ENCODE measurements around the gene DDI1. TPM values are rescaled to one million over a fixed set of nuclear protein-coding genes. Genes with fewer than 3 reads are reported as not detected.

DDI1 gene
- total and polyA plus RNA-seq, 2 experiments from 2014 or later, result 0.13 TPM; not detected in 1

GRCh38 chr11:103988595-103988969 is 47.9 kb upstream of the DDI1 start:
- no peaks in the 10 kb centered on the region; the same call in 1 of the 2 replicates for H3K9me2 ChIP-seq (ENCODE audit: insufficient read depth)
- H3K79me2 ChIP-seq (replicated peaks; ENCODE audit: insufficient read depth), result no peaks in the 10 kb centered on the region
- Mint-ChIP-seq H3K4me3 (no peak overlapping the region), H3K4me1 (peaks cover 13% of the 10 kb centered on the region), H3K27ac (no peak overlapping the region), H3K27me3 (ENCODE audit: insufficient read depth, low read depth, poor library complexity) (peaks cover 3% of the 10 kb centered on the region), H3K36me3 (ENCODE audit: low read depth) (0 out of 3 replicates have a peak, but pooled peaks cover 3% of the 10 kb centered on the region), H3K9me3 (peaks cover 4% of the 10 kb centered on the region; the same call in 2 of the 3 replicates)
- no peaks in the 10 kb centered on the region for H3F3A ChIP-seq (replicated peaks; ENCODE audit: low read depth)
- ATAC-seq (no peak), DNase-seq (ENCODE audit: low spot score) (no peak)
- TF ChIP-seq ZNF462 (CRISPR knock-in tag; IDR thresholded peaks at IDR 0.05) (no peak), ETS1 (IDR thresholded peaks at IDR 0.05) (no peak), STAT1 (IDR thresholded peaks at IDR 0.05; ENCODE audit: unreplicated experiment) (no peak), JUNB (IDR thresholded peaks at IDR 0.05; ENCODE audit: unreplicated experiment) (no peak)
- H3K4me1 ChIP-seq (ENCODE audit: insufficient read depth), result 0 out of 2 replicates have a peak, but pooled peaks cover 3% of the 10 kb centered on the region
- H3K27me3 ChIP-seq (ENCODE audit: insufficient read depth), result no peaks in the 10 kb centered on the region
- H4K20me1 ChIP-seq (replicated peaks; ENCODE audit: insufficient read depth), result no peaks in the 10 kb centered on the region; the same call in 1 of the 2 replicates
- no peak overlapping the region for H3K4me3 ChIP-seq
- no peak overlapping the region for H3K4me2 ChIP-seq
- no peaks in the 10 kb centered on the region for H3K36me3 ChIP-seq (ENCODE audit: insufficient read depth)
- H3K27ac ChIP-seq (ENCODE audit: low read depth), result no peak overlapping the region
- H2AFZ ChIP-seq, result no peak overlapping the region

GRCh38 chr11:103993507-103993906 is 42.9 kb upstream of the DDI1 start:
- Histone ChIP-seq H3K4me1 (ENCODE audit: insufficient read depth) (no peaks in the 10 kb centered on the region), H3F3A (replicated peaks; ENCODE audit: low read depth) (no peaks in the 10 kb centered on the region), H3K27ac (ENCODE audit: low read depth) (no peak overlapping the region), H3K27me3 (ENCODE audit: insufficient read depth) (no peaks in the 10 kb centered on the region), H3K4me2 (no peak overlapping the region), H2AFZ (no peak overlapping the region), H3K36me3 (ENCODE audit: insufficient read depth) (no peaks in the 10 kb centered on the region), H3K4me3 (no peak overlapping the region), H3K9me2 (ENCODE audit: insufficient read depth) (no peaks in the 10 kb centered on the region), H3K79me2 (replicated peaks; ENCODE audit: insufficient read depth) (no peaks in the 10 kb centered on the region), H4K20me1 (replicated peaks; ENCODE audit: insufficient read depth) (no peaks in the 10 kb centered on the region; the same call in 1 of the 2 replicates)
- no peaks in the 10 kb centered on the region; the same call in 2 of the 3 replicates for H3K4me1 Mint-ChIP-seq
- no peak overlapping the region for H3K27ac Mint-ChIP-seq
- H3K36me3 Mint-ChIP-seq (ENCODE audit: low read depth), result no peaks in the 10 kb centered on the region
- H3K27me3 Mint-ChIP-seq (ENCODE audit: insufficient read depth, low read depth, poor library complexity), result no peaks in the 10 kb centered on the region
- no peaks in the 10 kb centered on the region for H3K9me3 Mint-ChIP-seq
- no peak for DNase-seq (ENCODE audit: low spot score)
- H3K4me3 Mint-ChIP-seq, result no peak overlapping the region
- ATAC-seq, result no peak
- TF ChIP-seq POLR2AphosphoS5 (IDR thresholded peaks at IDR 0.05; ENCODE audit: low read depth), result no peak
- TF ChIP-seq CREB1 (CRISPR knock-in tag; IDR thresholded peaks at IDR 0.05; ENCODE audit: low read depth), result no peak
- no peak for TF ChIP-seq ETS1 (IDR thresholded peaks at IDR 0.05)
- no peak for TF ChIP-seq STAT1 (IDR thresholded peaks at IDR 0.05; ENCODE audit: unreplicated experiment)
- no peak for TF ChIP-seq ZNF114 (CRISPR knock-in tag; IDR thresholded peaks at IDR 0.05)
- TF ChIP-seq JUNB (IDR thresholded peaks at IDR 0.05; ENCODE audit: unreplicated experiment), result no peak
- no peak for TF ChIP-seq EZH2phosphoT487 (IDR thresholded peaks at IDR 0.05; ENCODE audit: unreplicated experiment)
- TF ChIP-seq EZH2 (IDR thresholded peaks at IDR 0.05; ENCODE audit: low read depth, unreplicated experiment), result no peak
- no peak for TF ChIP-seq NANOG (IDR thresholded peaks at IDR 0.05; ENCODE audit: borderline replicate concordance)

All from GM23338 (cell line).